ENCODE results near the gene COL2A1. TPM values are rescaled to one million over a fixed set of nuclear protein-coding genes. Genes with fewer than 3 reads are reported as not detected.

COL2A1 gene
- total and polyA plus RNA-seq, 4 donors, result 0.05 to 8.7 (median 0.15) TPM; not detected in 1

DNA sequence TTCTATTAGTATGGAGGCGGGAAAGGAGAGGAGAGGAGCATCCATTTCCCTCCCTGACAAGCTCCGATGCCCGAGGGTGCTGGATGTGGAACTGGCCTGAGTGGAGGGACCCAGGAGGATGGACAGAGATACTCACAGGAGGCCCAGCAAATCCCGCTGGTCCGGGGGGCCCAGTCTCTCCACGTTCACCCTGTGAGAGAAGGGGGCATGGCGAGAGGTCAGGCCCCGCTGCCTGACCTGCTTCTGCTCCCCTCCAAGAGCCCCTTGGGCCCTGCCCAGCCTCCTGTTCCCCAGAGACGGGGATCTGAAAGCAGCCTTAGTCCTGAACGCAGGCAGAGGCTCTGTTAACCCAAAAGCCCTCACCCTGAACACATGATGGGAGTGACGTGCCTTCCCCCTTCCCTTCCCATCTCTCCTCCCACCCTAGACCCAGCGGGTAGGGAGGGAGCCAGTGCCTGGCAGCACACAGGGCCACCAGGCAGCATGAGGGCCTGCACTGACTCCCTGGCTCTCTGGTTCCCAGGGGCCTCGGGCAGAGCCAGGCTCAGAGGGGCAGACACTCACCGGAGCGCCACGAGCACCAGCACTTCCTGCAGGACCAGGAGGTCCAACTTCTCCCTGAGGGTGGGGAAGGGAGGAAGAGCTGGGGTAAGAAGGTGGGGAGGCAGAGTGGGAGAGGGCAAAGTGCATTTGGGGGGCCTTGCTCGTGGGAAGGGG lies 23.3 kb downstream of the COL2A1 start:
- Histone ChIP-seq H3K4me3 (no peak overlapping the region), H3K9me3 (ENCODE audit: control insufficient read depth in 4 of 4, insufficient read depth in 3 of 4, low read length in 3 of 4) (no peaks in the 10 kb centered on the region), H3K27ac (ENCODE audit: low read depth in 1 of 2, low read length in 1 of 2) (no peak overlapping the region), H3K9ac (ENCODE audit: insufficient read depth in 1 of 2, low read length in 2 of 2) (no peak overlapping the region), H3K4me1 (ENCODE audit: control insufficient read depth in 5 of 5, insufficient read depth in 5 of 5, low read length in 5 of 5) (peaks cover 0 to 10% (median 0%) of the 10 kb centered on the region in 5 donors), H3K27me3 (ENCODE audit: control insufficient read depth in 3 of 3, insufficient read depth in 3 of 3, low read length in 2 of 3) (no peaks in the 10 kb centered on the region), H3K36me3 (ENCODE audit: control insufficient read depth in 4 of 4, insufficient read depth in 4 of 4, low read length in 4 of 4) (no peaks in the 10 kb centered on the region)
- ATAC-seq (ENCODE audit: insufficient read depth, low FRiP score), result no peak
- TF ChIP-seq, protein P1, sequence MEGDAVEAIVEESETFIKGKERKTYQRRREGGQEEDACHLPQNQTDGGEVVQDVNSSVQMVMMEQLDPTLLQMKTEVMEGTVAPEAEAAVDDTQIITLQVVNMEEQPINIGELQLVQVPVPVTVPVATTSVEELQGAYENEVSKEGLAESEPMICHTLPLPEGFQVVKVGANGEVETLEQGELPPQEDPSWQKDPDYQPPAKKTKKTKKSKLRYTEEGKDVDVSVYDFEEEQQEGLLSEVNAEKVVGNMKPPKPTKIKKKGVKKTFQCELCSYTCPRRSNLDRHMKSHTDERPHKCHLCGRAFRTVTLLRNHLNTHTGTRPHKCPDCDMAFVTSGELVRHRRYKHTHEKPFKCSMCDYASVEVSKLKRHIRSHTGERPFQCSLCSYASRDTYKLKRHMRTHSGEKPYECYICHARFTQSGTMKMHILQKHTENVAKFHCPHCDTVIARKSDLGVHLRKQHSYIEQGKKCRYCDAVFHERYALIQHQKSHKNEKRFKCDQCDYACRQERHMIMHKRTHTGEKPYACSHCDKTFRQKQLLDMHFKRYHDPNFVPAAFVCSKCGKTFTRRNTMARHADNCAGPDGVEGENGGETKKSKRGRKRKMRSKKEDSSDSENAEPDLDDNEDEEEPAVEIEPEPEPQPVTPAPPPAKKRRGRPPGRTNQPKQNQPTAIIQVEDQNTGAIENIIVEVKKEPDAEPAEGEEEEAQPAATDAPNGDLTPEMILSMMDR (IDR thresholded peaks at IDR 0.05; ENCODE audit: control extremely low read depth, extremely low read depth), result no peak
- WGBS, 2 donors, result 78 to 83% methylated on average over 12 to 17 of the region's 17 CpGs
- DNase-seq, result no peak

- TF ChIP-seq, protein P1 (IDR thresholded peaks at IDR 0.05; ENCODE audit: control extremely low read depth, extremely low read depth), result no peak
- H3K4me1 ChIP-seq (ENCODE audit: control insufficient read depth in 5 of 5, insufficient read depth in 5 of 5, low read length in 5 of 5), result peaks cover 0 to 10% (median 0%) of the 10 kb centered on the region in 5 donors
- no peaks in the 10 kb centered on the region for H3K27me3 ChIP-seq (ENCODE audit: control insufficient read depth in 3 of 3, insufficient read depth in 3 of 3, low read length in 2 of 3)
- 87 to 97% methylated on average over 7 of the region's 7 CpGs for WGBS, 2 donors
- H3K27ac ChIP-seq (ENCODE audit: low read depth in 1 of 2, low read length in 1 of 2), result no peak overlapping the region
- H3K4me3 ChIP-seq, result no peak overlapping the region
- H3K9ac ChIP-seq (ENCODE audit: insufficient read depth in 1 of 2, low read length in 2 of 2), result no peak overlapping the region
- H3K9me3 ChIP-seq (ENCODE audit: control insufficient read depth in 4 of 4, insufficient read depth in 3 of 4, low read length in 3 of 4), result no peaks in the 10 kb centered on the region
- H3K36me3 ChIP-seq (ENCODE audit: control insufficient read depth in 4 of 4, insufficient read depth in 4 of 4, low read length in 4 of 4), result no peaks in the 10 kb centered on the region
- DNase-seq, result no peak
- no peak for ATAC-seq (ENCODE audit: insufficient read depth, low FRiP score)
Measured at GRCh38 chr12:47980197-47980596, 24.1 kb downstream of the COL2A1 start.

DNA sequence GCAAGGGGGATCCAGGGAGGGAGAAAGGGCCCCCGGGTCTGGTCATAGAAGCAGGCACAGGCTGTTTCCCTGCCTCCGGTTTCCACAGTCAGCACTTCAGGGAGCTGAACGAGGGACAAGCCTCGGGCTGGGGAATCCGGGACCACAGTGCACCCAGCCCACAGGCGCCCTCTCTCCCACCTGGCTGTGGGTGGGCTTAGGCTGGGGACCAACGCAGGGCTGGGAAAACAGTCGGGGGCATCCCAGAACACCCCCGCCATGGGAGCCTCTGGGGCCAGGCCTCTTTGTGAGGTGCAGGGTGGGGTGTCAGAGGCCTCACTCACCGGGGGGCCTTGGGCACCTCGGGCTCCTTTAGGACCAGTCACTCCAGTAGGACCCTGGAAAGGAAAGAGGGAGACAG lies 24.6 kb downstream of the COL2A1 start:
- TF ChIP-seq, protein P1 (IDR thresholded peaks at IDR 0.05; ENCODE audit: control extremely low read depth, extremely low read depth), result no peak
- Histone ChIP-seq H3K27me3 (ENCODE audit: control insufficient read depth in 3 of 3, insufficient read depth in 3 of 3, low read length in 2 of 3) (no peaks in the 10 kb centered on the region), H3K36me3 (ENCODE audit: control insufficient read depth in 4 of 4, insufficient read depth in 4 of 4, low read length in 4 of 4) (no peaks in the 10 kb centered on the region), H3K9ac (ENCODE audit: insufficient read depth in 1 of 2, low read length in 2 of 2) (no peak overlapping the region), H3K4me3 (no peak overlapping the region), H3K4me1 (ENCODE audit: control insufficient read depth in 5 of 5, insufficient read depth in 5 of 5, low read length in 5 of 5) (peaks cover 0 to 10% (median 0%) of the 10 kb centered on the region in 5 donors), H3K9me3 (ENCODE audit: control insufficient read depth in 4 of 4, insufficient read depth in 3 of 4, low read length in 3 of 4) (no peaks in the 10 kb centered on the region), H3K27ac (ENCODE audit: low read depth in 1 of 2, low read length in 1 of 2) (no peak overlapping the region)
- DNase-seq (no peak), ATAC-seq (ENCODE audit: insufficient read depth, low FRiP score) (no peak)
- WGBS, 2 donors, result 88 to 90% methylated on average over 11 of the region's 11 CpGs

Data from lung (tissue), 12 donors.